ENCODE data around the gene ZBTB22. TPM values are rescaled to one million over a fixed set of nuclear protein-coding genes. Genes with fewer than 3 reads are reported as not detected.

Gene ZBTB22
- total RNA-seq, 1 experiment from 2014 or later = 11.7 TPM

DNA sequence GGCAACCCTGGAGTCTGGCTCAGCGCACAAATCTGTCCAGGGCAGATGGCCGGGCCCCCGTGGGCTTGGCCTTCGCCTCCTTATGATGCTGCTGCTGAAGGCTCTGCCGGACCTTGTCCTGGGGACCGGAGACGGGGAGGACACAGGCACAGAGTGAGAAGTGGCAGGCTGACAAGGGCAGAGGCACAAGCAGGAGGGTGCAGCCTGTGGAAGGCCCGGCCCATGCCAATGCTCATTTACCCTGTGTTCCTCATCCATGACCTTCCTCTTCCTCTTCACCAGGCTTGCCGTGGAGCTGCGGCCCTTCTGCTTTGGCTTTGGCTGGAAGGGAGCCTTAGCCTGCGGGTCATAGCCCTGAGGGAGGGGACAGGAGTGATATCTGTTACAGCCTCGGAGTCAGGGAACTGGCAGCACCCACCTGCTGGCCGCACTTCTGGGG, 38.3 kb downstream of the ZBTB22 start (continued):
- TF ChIP-seq CBX3 (IDR thresholded peaks at IDR 0.05; ENCODE audit: low read depth) = no peak
- TF ChIP-seq FOSL1 (IDR thresholded peaks at IDR 0.05; ENCODE audit: low read depth) = no peak
- TF ChIP-seq, protein P1, sequence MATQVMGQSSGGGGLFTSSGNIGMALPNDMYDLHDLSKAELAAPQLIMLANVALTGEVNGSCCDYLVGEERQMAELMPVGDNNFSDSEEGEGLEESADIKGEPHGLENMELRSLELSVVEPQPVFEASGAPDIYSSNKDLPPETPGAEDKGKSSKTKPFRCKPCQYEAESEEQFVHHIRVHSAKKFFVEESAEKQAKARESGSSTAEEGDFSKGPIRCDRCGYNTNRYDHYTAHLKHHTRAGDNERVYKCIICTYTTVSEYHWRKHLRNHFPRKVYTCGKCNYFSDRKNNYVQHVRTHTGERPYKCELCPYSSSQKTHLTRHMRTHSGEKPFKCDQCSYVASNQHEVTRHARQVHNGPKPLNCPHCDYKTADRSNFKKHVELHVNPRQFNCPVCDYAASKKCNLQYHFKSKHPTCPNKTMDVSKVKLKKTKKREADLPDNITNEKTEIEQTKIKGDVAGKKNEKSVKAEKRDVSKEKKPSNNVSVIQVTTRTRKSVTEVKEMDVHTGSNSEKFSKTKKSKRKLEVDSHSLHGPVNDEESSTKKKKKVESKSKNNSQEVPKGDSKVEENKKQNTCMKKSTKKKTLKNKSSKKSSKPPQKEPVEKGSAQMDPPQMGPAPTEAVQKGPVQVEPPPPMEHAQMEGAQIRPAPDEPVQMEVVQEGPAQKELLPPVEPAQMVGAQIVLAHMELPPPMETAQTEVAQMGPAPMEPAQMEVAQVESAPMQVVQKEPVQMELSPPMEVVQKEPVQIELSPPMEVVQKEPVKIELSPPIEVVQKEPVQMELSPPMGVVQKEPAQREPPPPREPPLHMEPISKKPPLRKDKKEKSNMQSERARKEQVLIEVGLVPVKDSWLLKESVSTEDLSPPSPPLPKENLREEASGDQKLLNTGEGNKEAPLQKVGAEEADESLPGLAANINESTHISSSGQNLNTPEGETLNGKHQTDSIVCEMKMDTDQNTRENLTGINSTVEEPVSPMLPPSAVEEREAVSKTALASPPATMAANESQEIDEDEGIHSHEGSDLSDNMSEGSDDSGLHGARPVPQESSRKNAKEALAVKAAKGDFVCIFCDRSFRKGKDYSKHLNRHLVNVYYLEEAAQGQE (IDR thresholded peaks at IDR 0.05; ENCODE audit: low read depth) = no peak
- no peak for TF ChIP-seq EGR1 (IDR thresholded peaks at IDR 0.05; ENCODE audit: low read depth)

DNA sequence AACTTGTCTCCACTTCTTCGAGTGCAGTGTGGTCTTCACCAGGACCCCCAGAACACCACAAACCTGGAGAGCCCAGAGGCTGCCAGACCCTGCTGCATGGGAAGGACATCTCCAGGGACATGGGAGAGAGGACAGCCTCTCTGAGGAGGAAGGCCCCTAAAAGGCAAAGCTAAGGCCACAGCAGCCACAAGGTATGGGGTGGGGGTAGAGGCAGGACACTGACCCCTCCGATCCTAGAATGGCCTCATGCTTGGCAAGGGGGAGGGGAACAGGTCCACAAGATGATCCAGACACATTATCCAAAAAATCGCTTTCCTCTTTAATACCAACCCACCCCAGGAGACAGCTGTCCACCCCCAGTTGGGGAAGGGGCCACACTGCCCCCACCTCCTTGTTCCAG, 38.7 kb downstream of the ZBTB22 start:
- Histone ChIP-seq H3K27ac (ENCODE audit: low read depth, low read length) (peak overlapping the region; percentile 82), H3K36me3 (ENCODE audit: control insufficient read depth in 1 of 2, insufficient read depth in 2 of 2, low read length in 2 of 2) (peaks cover 25 to 51% of the 10 kb centered on the region in 2 experiments; a peak in 3 of 4 replicates), H4K20me1 (ENCODE audit: insufficient read depth) (peaks cover 16% of the 10 kb centered on the region), H3K9me2 (ENCODE audit: insufficient read depth) (no peaks in the 10 kb centered on the region), H3K9me3 (ENCODE audit: control insufficient read depth in 1 of 2, insufficient read depth in 1 of 2, low read depth in 1 of 2, low read length in 2 of 2) (no peaks in the 10 kb centered on the region), H3K9ac (ENCODE audit: low read length) (no peak overlapping the region), H3K4me3 (replicated peaks in 1 of 2; ENCODE audit: low read depth in 1 of 2, low read length in 2 of 2) (no peak overlapping the region), H3K4me1 (ENCODE audit: control insufficient read depth in 1 of 2, insufficient read depth in 2 of 2, low read length in 2 of 2) (peaks cover 39 to 57% of the 10 kb centered on the region in 2 experiments), H3K27me3 (ENCODE audit: insufficient read depth, low read length) (no peaks in the 10 kb centered on the region), H3K79me2 (ENCODE audit: insufficient read depth, low read length) (peaks cover 27% of the 10 kb centered on the region), H3K4me2 (ENCODE audit: low read length) (no peak overlapping the region), H2AFZ (ENCODE audit: low read depth, low read length, poor library complexity, severe bottlenecking) (no peak overlapping the region)
- ChIA-PET CTCF (interaction anchor here (1.2 to 1.3 kb wide), 2 partner anchors 10 to 128 kb away, joined by 3 to 5 read pairs; partner anchors contain the start of genes PFDN6 and WDR46), RAD21 (ENCODE audit: low non-redundant PET in 1 of 2, low total read pairs in 2 of 2, uncharacterized antibody in 2 of 2, unreplicated experiment in 2 of 2) (no interaction called here), POLR2A (interaction anchor here (1.3 to 2.4 kb wide), 2 partner anchors 30 to 39 kb away, joined by 3 to 11 read pairs; no protein-coding TSS in a partner anchor)
- BruUV-seq (replicated peaks) = no TSS peak
- no peak for ATAC-seq
- no peak for DNase-seq (ENCODE audit: low read depth, low spot score)
- intact Hi-C loops (cut with micrococcal nuclease) = loop anchor here (1.0 kb wide), 1 partner anchor 66 kb away; no protein-coding TSS in a partner anchor
- TF ChIP-seq, protein P2, sequence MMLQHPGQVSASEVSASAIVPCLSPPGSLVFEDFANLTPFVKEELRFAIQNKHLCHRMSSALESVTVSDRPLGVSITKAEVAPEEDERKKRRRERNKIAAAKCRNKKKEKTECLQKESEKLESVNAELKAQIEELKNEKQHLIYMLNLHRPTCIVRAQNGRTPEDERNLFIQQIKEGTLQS (IDR thresholded peaks at IDR 0.05) = no peak
- TF ChIP-seq CEBPB (IDR thresholded peaks at IDR 0.05; ENCODE audit: low read depth) (no peak), JUND (IDR thresholded peaks at IDR 0.05) (no peak), EZH2 (IDR thresholded peaks at IDR 0.05) (no peak), EZH2phosphoT487 (IDR thresholded peaks at IDR 0.05; ENCODE audit: borderline replicate concordance) (no peak), SIN3A (IDR thresholded peaks at IDR 0.05; ENCODE audit: low read depth) (no peak)
- TF ChIP-seq, protein P3, sequence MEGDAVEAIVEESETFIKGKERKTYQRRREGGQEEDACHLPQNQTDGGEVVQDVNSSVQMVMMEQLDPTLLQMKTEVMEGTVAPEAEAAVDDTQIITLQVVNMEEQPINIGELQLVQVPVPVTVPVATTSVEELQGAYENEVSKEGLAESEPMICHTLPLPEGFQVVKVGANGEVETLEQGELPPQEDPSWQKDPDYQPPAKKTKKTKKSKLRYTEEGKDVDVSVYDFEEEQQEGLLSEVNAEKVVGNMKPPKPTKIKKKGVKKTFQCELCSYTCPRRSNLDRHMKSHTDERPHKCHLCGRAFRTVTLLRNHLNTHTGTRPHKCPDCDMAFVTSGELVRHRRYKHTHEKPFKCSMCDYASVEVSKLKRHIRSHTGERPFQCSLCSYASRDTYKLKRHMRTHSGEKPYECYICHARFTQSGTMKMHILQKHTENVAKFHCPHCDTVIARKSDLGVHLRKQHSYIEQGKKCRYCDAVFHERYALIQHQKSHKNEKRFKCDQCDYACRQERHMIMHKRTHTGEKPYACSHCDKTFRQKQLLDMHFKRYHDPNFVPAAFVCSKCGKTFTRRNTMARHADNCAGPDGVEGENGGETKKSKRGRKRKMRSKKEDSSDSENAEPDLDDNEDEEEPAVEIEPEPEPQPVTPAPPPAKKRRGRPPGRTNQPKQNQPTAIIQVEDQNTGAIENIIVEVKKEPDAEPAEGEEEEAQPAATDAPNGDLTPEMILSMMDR (IDR thresholded peaks at IDR 0.05 in 2 of 3, conservative IDR thresholded peaks at IDR 0.05 in 1 of 3; ENCODE audit: borderline replicate concordance in 1 of 3, insufficient read depth in 1 of 3, low read depth in 2 of 3, low read length in 2 of 3) = no peak
- TF ChIP-seq, protein P1 (IDR thresholded peaks at IDR 0.05; ENCODE audit: low read depth) = no peak
- TF ChIP-seq, protein P4, sequence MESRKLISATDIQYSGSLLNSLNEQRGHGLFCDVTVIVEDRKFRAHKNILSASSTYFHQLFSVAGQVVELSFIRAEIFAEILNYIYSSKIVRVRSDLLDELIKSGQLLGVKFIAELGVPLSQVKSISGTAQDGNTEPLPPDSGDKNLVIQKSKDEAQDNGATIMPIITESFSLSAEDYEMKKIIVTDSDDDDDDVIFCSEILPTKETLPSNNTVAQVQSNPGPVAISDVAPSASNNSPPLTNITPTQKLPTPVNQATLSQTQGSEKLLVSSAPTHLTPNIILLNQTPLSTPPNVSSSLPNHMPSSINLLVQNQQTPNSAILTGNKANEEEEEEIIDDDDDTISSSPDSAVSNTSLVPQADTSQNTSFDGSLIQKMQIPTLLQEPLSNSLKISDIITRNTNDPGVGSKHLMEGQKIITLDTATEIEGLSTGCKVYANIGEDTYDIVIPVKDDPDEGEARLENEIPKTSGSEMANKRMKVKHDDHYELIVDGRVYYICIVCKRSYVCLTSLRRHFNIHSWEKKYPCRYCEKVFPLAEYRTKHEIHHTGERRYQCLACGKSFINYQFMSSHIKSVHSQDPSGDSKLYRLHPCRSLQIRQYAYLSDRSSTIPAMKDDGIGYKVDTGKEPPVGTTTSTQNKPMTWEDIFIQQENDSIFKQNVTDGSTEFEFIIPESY (IDR thresholded peaks at IDR 0.05; ENCODE audit: extremely low read depth, insufficient replicate concordance, low read length) = no peak
